Gastrocnemius medialis (tissue), 4 donors: Measurements from ENCODE around the gene FBXL7.

Experiments used
- POLR2A ChIP-seq, 2 donors: fragments of 450-650 bp; IDR thresholded peaks; one replicate each; pipeline ENCODE4 v1.6.1; 2017; ENCODE audit warnings: antibody characterized with exemption in 2 of 2, mild to moderate bottlenecking in 2 of 2, moderate library complexity in 2 of 2
- TF ChIP-seq, protein P1 (sequence below), 5 experiments: fragments of 450-650 bp in 3 of 5; fragments of 200-600 bp in 2 of 5; sonication (generic) in 2 of 5; IDR thresholded peaks in 4 of 5; conservative IDR thresholded peaks in 1 of 5; 1 replicate in 4 of 5; 2 replicates in 1 of 5; pipeline ENCODE4 v1.5.1; 2016 to 2019; ENCODE audit warnings: antibody characterized with exemption in 5 of 5, mild to moderate bottlenecking in 3 of 5, moderate library complexity in 3 of 5

DNA sequence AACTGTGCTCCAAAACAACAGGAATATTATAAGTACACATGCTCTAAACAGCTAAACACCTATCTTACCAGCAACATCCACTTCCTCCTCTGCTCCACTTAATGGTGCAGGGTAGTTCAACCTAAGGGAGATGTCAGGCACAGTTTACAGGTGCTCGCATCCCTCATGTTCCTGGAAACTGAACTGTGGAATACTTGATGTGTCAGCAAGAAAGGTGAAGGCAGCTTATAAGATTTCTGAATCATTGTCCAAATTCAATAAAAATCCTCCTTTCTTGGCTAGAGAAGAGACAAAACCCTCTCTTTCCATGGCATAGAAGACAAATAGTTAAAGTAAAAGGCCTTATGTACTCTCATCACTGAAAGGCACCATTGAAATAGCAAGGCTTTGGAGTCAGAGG, 272.2 kb downstream of the FBXL7 start:
- TF ChIP-seq, protein P1, sequence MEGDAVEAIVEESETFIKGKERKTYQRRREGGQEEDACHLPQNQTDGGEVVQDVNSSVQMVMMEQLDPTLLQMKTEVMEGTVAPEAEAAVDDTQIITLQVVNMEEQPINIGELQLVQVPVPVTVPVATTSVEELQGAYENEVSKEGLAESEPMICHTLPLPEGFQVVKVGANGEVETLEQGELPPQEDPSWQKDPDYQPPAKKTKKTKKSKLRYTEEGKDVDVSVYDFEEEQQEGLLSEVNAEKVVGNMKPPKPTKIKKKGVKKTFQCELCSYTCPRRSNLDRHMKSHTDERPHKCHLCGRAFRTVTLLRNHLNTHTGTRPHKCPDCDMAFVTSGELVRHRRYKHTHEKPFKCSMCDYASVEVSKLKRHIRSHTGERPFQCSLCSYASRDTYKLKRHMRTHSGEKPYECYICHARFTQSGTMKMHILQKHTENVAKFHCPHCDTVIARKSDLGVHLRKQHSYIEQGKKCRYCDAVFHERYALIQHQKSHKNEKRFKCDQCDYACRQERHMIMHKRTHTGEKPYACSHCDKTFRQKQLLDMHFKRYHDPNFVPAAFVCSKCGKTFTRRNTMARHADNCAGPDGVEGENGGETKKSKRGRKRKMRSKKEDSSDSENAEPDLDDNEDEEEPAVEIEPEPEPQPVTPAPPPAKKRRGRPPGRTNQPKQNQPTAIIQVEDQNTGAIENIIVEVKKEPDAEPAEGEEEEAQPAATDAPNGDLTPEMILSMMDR (IDR thresholded peaks at IDR 0.05 in 4 of 5, conservative IDR thresholded peaks at IDR 0.05 in 1 of 5): no peak
- TF ChIP-seq POLR2A (IDR thresholded peaks at IDR 0.05): no peak
